HG03097 (cell line): ENCODE results near the gene OSBPL2.

Source experiments
- ATAC-seq: cut with Tn5 transposase; IDR thresholded peaks from one replicate; pipeline ENCODE4 v1.9.1; 2021; ENCODE audit not compliant: unreplicated experiment, low FRiP score

The OSBPL2 gene

DNA sequence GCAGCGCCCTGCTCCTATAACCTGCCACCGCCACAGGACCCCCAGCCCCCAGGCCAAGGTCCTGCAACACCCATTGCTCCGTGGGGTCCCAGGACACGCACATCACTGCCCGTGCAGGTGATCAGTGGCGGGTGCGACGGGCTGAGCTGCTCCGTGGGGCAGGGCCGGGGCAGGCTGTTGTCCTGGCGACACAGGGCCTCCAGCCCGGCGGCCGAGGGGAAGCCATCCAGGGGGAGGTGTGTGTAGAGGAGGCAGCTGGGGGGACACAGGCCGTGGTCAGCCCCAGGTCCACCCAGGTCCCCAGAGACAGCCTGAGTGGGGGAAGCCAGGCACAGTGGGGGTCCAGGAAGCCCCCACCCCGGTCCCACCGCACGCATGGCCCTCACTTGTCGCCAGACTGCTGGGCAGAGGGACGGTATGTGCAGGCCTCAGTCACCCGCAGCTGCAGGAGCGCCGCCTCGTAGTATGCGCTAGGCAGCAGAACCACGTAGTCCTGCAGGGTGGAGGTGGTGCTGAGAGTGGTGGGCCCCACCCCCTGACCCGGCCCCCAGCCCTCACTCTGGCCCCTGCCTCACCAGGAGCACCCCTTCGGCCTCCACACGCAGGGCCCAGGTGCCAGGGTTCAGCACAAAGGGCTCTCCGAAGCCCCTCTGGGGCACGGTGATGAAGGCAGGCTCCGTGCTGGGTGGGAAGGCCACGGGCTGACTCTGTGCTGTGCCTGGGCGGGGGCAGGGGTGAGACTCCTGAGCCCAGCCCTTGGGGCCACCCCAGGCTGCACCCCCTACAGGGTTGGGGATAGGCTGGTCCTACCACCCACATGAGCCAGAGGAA lies 94.9 kb downstream of the OSBPL2 start:
- no peak for ATAC-seq

DNA sequence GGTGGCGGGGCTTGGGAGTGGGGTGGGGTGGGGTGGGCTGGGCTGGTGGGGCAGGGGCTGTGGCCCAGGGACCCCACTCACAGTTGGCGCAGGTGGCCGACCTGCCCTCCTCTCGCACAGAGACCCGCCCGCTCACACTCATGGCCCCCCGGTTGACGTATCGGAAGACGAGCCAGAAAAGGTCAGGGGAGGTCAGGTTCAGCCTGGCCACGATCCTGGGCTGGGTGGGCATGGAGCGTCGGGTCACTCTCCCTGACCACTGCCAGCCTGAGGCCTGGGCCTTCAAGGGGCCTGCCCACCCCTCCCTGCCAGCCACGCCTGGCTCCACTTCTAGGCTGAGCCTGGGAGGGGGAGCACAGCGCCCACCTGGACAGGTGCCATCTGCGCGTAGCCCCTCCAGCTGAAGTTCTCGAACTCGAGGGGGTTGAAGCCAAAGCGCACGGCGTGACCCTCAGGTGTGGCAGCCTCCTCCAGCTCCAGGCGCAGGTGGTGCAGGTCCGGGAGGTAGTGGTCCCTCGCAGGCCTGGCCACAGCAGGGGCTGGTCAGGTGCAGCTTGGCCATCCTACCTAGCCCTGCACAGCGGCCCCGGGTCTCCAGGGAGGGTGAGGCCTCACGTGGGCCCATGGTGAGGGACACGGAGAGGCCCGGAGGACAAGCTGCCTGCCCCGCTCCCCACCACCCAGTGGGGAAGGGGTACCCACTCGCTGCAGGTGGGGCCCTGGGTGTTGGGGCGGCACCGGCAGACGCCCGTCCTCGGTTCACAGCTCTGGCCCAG lies 95.7 kb downstream of the OSBPL2 start:
- ATAC-seq, result no peak

DNA sequence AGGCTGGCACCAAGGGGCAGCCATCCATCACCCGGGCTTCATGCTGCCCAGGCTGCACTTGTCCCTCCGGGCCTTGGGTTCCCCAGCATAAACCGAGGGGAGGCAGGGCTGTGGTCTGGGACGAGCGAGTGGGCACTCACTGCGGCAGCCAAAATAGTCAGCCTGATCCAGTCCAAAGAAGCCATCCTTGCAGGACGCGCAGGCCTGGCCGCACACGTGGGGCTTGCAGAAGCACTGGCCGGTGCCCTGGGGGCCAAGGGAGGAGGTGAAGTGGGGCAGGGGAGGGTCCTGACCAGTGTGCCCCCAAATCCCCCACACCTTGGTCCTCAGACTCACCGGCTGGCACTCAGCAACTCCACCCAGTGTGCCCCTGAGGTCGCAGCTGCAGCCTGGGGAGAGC lies 96.6 kb downstream of the OSBPL2 start:
- ATAC-seq, result no peak

DNA sequence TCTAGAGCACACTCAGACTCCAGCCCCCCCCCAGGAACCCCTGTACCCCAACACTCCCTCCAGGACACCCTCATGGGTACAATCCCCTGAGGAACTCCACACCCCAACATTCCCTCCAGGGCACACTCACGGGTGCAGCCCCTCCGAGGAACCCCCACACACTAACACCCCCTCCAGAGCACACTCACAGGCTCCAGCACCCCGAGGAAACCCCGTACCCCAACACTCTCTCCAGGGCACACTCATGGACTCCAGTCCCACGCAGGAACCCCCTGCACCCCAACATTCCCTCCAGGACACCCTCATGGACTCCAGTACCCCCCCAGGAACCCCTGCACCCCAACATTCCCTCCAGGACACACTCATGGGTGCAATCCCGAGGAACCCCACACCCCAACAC lies 97.2 kb downstream of the OSBPL2 start:
- ATAC-seq, result no peak

DNA sequence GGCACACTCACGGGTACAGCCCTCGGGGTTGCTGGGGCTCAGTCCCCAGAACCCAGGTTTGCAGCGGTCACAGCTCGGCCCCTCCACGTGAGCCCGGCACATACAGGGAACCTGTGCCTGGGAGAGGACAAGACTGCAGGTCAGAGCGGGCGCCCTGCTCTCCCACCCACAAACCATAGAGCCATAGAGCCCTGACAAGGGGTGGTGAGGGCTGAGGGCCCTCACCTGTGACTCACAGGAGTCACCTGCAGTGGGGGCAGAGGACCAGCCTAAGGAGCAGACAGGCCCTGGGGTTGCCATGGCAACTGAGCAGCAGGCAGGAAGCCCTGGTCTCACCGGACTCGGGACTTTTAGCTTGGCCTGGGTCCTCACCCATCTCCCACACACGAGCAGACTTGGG lies 98.0 kb downstream of the OSBPL2 start:
- ATAC-seq, result no peak

DNA sequence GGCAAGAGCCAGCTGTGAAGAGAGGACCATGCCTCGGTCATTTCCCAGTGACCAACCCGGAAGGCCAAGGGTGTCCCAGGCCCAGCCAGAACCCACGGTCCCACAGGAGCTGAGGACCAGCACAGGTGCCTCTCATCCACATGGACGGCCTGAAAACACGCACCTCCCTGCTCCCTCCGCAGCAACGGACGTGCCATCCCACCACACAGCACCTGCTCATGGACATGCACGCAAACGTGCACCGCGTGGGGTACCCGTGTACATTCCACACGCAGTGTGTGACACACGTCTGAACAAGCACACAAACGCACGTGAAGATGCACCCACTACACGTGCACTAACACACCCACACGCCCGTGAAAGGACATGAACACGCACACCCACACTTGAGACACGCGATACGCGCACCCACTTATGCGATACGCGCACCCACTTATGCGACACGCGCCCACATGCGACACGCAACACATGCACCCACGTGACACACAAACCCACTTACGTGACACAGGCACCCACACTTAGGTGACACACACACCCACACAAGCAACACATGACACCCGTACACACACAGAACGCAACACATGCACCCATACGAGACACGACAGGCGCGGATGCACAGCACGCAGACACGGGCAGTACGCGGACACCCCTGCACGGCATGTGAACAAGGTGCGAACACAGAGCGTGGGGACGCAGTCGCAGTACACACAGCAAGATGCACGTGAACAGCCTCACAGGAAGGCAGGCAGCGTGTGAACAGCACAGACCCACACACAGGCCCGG lies 98.6 kb downstream of the OSBPL2 start:
- no peak for ATAC-seq

DNA sequence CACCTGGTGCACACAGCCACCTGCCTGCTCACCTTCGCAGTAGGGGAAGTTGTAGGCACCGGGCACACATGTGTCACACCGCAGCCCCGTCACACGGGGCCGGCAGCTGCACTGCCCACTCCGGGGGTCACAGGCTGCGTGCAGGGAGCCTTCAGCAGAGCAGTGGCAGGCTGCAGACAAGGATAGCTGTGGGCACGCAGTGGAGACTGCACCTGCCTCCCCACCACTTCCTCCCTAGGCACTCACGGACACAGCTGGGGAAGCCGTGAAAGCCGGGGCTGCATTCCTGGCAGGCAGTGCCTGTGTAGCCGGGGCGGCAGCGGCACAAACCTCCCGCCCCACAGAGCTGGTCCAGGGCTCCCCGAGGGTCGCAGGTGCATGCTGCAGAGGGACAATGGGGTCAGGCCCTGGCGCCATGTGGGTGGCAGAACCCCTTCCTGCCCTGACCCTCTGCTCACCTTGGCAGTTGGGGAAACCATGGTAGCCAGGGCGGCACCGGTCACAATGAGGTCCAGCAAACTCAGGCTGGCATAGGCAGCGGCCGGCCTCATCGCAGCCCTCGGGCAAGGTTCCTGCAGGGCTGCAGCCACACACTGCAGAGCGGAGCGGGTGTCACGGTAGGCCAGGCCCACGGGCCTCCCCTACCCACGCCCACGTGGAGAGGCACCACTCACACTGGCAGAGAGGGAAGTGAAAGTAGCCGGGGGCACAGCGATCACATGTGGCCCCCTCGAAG lies 99.4 kb downstream of the OSBPL2 start:
- ATAC-seq, result peak; percentile 43

DNA sequence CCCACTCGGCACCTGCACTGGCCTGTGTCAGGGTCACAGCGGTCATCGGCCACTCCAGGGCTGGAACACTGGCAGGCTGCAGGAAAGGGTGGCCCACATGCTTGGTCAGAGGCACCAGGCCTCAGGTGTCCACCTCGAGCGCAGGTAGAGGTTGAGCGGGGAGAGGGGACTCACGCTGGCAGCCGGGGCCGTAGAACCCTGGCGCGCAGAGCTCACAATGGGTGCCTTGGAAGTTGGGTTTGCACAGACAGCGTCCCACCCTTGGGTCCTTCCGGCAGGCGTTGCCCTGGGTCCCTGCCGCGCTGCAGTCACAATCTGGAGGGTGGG lies 99.9 kb downstream of the OSBPL2 start:
- no peak for ATAC-seq

DNA sequence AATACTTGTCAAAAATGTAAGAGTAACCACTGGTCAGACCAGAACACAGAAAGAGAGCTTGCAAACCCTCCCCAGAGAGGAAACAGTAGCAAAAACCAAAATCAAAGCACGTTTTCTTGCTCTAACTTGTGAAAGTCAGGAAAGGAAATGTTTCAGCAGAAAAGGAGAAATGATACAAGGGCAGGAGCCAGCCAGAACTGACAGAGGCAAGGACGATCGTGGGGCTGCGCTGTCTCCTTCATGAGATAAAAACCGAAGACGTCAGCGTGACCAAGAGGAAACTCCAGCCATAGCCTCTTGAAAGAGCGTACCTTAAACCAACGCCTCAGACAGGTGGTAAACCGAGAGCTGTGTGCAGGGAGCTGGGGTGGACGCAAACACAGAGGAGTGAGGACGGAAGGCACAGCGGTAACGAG lies 101.3 kb downstream of the OSBPL2 start:
- ATAC-seq, result peak; percentile 66

DNA sequence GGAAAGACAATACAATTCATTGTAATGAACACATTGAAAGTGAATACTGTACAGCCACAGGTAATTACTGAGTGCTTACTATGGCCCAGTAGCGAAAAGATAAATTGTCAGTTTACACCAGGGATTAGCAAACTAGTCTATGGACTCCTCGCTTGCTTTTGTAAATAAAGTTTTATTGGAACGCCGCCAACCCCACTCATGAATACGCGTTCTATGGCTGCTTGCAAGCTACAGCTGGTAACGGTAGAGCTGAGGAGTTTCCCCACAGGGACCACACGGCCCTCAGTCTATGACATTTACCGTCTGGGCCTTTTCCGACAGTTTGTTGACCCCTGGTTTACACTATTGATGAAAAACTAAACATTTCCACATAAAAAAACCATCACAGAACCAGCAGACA lies 104.6 kb downstream of the OSBPL2 start:
- ATAC-seq, result no peak

DNA sequence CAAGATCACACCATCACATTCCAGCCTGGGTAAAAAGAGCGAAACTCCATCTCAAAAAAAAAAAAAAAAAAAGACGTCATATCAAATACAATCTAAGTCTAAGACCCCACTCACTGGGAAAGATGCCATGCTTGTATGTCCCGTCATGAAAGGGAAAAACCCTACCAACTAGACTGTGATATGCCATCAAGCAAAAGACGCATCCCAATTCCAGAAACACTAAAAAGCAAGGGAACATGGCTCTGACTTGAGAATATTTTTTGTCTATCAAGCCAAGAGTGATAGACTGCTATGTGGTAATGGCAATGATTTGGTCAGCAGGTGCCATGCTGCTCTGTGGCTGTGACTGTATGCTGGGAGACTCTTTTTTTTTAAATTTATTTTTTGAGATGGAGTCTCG lies 105.8 kb downstream of the OSBPL2 start:
- no peak for ATAC-seq

DNA sequence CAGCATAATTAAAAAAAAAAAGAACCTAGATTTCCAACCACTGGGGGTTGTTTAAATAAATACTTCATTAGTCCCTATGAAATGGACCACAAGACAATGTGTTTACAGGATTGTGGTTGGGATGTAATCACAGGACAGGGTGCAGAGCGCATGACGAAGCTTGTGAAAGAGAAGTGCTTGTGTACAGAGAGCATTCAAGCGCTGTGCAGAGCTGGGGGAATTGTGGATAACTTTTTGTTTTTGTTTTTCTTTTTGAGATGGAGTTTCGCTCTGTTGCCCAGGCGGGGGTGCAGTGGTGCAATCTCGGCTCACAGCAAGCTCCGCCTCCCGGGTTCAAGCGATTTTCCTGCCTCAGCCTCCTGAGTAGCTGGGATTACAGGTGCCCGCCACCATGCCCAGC lies 106.5 kb downstream of the OSBPL2 start:
- ATAC-seq, result no peak
